GM12878 (cell line): ENCODE data around the gene CMSS1. TPM values are rescaled to one million over a fixed set of nuclear protein-coding genes. Genes with fewer than 3 reads are reported as not detected.
A peak's percentile ranks its signal among the peaks of the same experiment; 100 is the strongest.

Experiments
- BHLHE40 ChIP-seq, 2 experiments: fragments of 450-650 bp in 1 of 2; IDR thresholded peaks; 2 replicates each; pipeline ENCODE4 v1.6.1; 2011 to 2017; ENCODE audit warnings: low read depth in 2 of 2, borderline replicate concordance in 1 of 2, improper control_type of control experiment in 1 of 2, low read length in 1 of 2, mild to moderate bottlenecking in 1 of 2
- CREM ChIP-seq: IDR thresholded peaks from 2 replicates; pipeline ENCODE4 v1.6.1; 2014; ENCODE audit warnings: antibody characterized with exemption, low read depth
- CUX1 ChIP-seq: IDR thresholded peaks from 2 replicates; pipeline ENCODE4 v1.6.1; 2012; ENCODE audit warnings: improper control_type of control experiment, low read depth, low read length; ENCODE audit not compliant: insufficient replicate concordance
- HDGF ChIP-seq: fragments of 450-650 bp; IDR thresholded peaks from 2 replicates; pipeline ENCODE4 v1.6.1; 2016; ENCODE audit warnings: antibody characterized with exemption
- IKZF1 ChIP-seq: fragments of 450-650 bp; conservative IDR thresholded peaks from 2 replicates; pipeline ENCODE4 v1.6.1; 2017; ENCODE audit warnings: antibody characterized with exemption, mild to moderate bottlenecking
- IKZF2 ChIP-seq, 2 experiments: fragments of 450-650 bp; IDR thresholded peaks; 2 replicates each; pipeline ENCODE4 v1.6.1; 2017; ENCODE audit warnings: mild to moderate bottlenecking in 2 of 2, moderate library complexity in 2 of 2
- IRF3 ChIP-seq: fragments of 450-650 bp; IDR thresholded peaks from 2 replicates; pipeline ENCODE4 v1.6.1; 2014; ENCODE audit warnings: mild to moderate bottlenecking
- KAT2A ChIP-seq: conservative IDR thresholded peaks from 2 replicates; pipeline ENCODE4 v1.6.1; 2011; ENCODE audit warnings: low read depth, low read length; ENCODE audit not compliant: control insufficient read depth
- NFIC ChIP-seq: IDR thresholded peaks from 2 replicates; pipeline ENCODE4 v1.6.1; 2012; ENCODE audit warnings: low read depth, mild to moderate bottlenecking, inconsistent platforms, low read length, moderate library complexity
- POLR2A ChIP-seq: IDR thresholded peaks from 2 replicates; pipeline ENCODE4 v1.6.1; 2011; ENCODE audit warnings: low read depth, mild to moderate bottlenecking, low read length
- POLR2AphosphoS5 ChIP-seq: IDR thresholded peaks from 2 replicates; pipeline ENCODE4 v1.6.1; 2011; ENCODE audit warnings: mild to moderate bottlenecking, low read length, inconsistent platforms
- PRDM15 ChIP-seq: fragments of 450-650 bp; formaldehyde crosslinking; IDR thresholded peaks from 2 replicates; pipeline ENCODE4 v1.4.0; 2020; ENCODE audit warnings: mild to moderate bottlenecking, moderate library complexity
- RUNX3 ChIP-seq: IDR thresholded peaks from 2 replicates; pipeline ENCODE4 v1.6.1; 2012; ENCODE audit warnings: low read length, inconsistent platforms
- YBX1 ChIP-seq: fragments of 450-650 bp; IDR thresholded peaks from 2 replicates; pipeline ENCODE4 v1.6.1; 2016; ENCODE audit warnings: antibody characterized with exemption
- ZNF207 ChIP-seq: fragments of 450-650 bp; IDR thresholded peaks from 2 replicates; pipeline ENCODE4 v1.6.1; 2014; ENCODE audit warnings: antibody characterized with exemption, mild to moderate bottlenecking, borderline replicate concordance
- ZNF687 ChIP-seq: fragments of 450-650 bp; IDR thresholded peaks from 2 replicates; pipeline ENCODE4 v1.6.1; 2017; ENCODE audit warnings: mild to moderate bottlenecking, moderate library complexity
- ZSCAN29 ChIP-seq: fragments of 450-650 bp; IDR thresholded peaks from 2 replicates; pipeline ENCODE4 v1.6.1; 2017; ENCODE audit warnings: mild to moderate bottlenecking, moderate library complexity
- polyA plus RNA-seq, 11 experiments: library from polyadenylated mRNA; depleted of rRNA in 4 of 11; unstranded in 6 of 11; stranded (reverse) in 5 of 11; fragments of >200 nt; fragmentation: Nextera tagmentation in 4 of 11; fragmentation: Illumina TruSeq in 1 of 11; extraction: Ambion mirVana in 4 of 11; extraction: Trizol in 1 of 11; gene quantifications; 1 replicate in 1 of 11; 2 replicates in 10 of 11; pipeline versions ENCODE4 v1.2.1 to v1.2.3, GENCODE V29; 2011 to 2016; ENCODE audit warnings: inconsistent platforms in 2 of 11, missing spikeins in 2 of 11, low read depth in 1 of 11
- total RNA-seq, 4 experiments: library from RNA; depleted of rRNA in 3 of 4; stranded (reverse); fragments of >200 nt in 3 of 4; fragmentation: Illumina TruSeq in 1 of 4; extraction: Trizol in 1 of 4; gene quantifications; 2 replicates each; pipeline versions ENCODE4 v1.2.1 to v1.2.3, GENCODE V29; 2013 to 2021

Gene CMSS1
- total and polyA plus RNA-seq, 10 of the 15 experiments (the other 5 are each of a cell fraction or from before 2014, with no cell fraction given), result 31.0 to 118 (median 70.1) TPM

GRCh38 chr3:100044369-100044768 lies 226.7 kb downstream of the CMSS1 start (continued):
- TF ChIP-seq CUX1 (peak; percentile 30), ZSCAN29 (peak; percentile 87), CREM (0 out of 2 replicates have a peak, but pooled peaks have one; percentile 23), ZNF687 (no peak), HDGF (no peak), POLR2AphosphoS5 (no peak), YBX1 (no peak), NFIC (peak; percentile 69), BHLHE40 (IDR thresholded peaks at IDR 0.05; ENCODE audit: borderline replicate concordance in 1 of 2, low read depth in 2 of 2, low read length in 1 of 2) (no peak), RUNX3 (peak; percentile 42; the same call in 1 of the 2 replicates), IKZF2 (IDR thresholded peaks at IDR 0.05) (peak; percentile 85 to 86), ZNF207 (no peak), PRDM15 (CRISPR knock-in tag) (no peak), POLR2A (no peak), IKZF1 (peak; percentile 62; the same call in 1 of the 2 replicates), KAT2A (no peak), IRF3 (no peak)
